ENCODE data around the gene ZSCAN10. TPM values are rescaled to one million over a fixed set of nuclear protein-coding genes. Genes with fewer than 3 reads are reported as not detected.

The ZSCAN10 gene
- total RNA-seq, 1 donor from 2014 or later, result 50.7 TPM

GRCh38 chr16:3038896-3039295, 60.2 kb downstream of the ZSCAN10 start:
- Mint-ChIP-seq H3K4me3 (ENCODE audit: unreplicated experiment) (no peak overlapping the region), H3K9me3 (ENCODE audit: unreplicated experiment) (no peaks in the 10 kb centered on the region), H3K27ac (ENCODE audit: unreplicated experiment) (no peak overlapping the region), H3K27me3 (ENCODE audit: unreplicated experiment) (peaks cover 15% of the 10 kb centered on the region), H3K36me3 (ENCODE audit: low read depth, unreplicated experiment) (peaks cover 4% of the 10 kb centered on the region), H3K4me1 (ENCODE audit: unreplicated experiment) (peaks cover 6% of the 10 kb centered on the region)
- TF ChIP-seq, protein P1, sequence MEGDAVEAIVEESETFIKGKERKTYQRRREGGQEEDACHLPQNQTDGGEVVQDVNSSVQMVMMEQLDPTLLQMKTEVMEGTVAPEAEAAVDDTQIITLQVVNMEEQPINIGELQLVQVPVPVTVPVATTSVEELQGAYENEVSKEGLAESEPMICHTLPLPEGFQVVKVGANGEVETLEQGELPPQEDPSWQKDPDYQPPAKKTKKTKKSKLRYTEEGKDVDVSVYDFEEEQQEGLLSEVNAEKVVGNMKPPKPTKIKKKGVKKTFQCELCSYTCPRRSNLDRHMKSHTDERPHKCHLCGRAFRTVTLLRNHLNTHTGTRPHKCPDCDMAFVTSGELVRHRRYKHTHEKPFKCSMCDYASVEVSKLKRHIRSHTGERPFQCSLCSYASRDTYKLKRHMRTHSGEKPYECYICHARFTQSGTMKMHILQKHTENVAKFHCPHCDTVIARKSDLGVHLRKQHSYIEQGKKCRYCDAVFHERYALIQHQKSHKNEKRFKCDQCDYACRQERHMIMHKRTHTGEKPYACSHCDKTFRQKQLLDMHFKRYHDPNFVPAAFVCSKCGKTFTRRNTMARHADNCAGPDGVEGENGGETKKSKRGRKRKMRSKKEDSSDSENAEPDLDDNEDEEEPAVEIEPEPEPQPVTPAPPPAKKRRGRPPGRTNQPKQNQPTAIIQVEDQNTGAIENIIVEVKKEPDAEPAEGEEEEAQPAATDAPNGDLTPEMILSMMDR (IDR thresholded peaks at IDR 0.05; ENCODE audit: unreplicated experiment), result no peak
- DNase-seq (ENCODE audit: low spot score), result no peak

Other genes starting within 250 kb of the ZSCAN10 start
- 0.59 TPM for gene PRSS22, start 241.1 kb downstream of the ZSCAN10 start, total RNA-seq (ENCODE audit: unreplicated experiment)
- gene FLYWCH2, start 216.1 kb downstream of the ZSCAN10 start, total RNA-seq (ENCODE audit: unreplicated experiment), result 24.9 TPM
- 50.8 TPM for gene FLYWCH1, start 187.4 kb downstream of the ZSCAN10 start, total RNA-seq (ENCODE audit: unreplicated experiment)
- not detected for gene KREMEN2, start 135.0 kb downstream of the ZSCAN10 start, total RNA-seq (ENCODE audit: unreplicated experiment)
- gene PAQR4, start 129.9 kb downstream of the ZSCAN10 start, total RNA-seq (ENCODE audit: unreplicated experiment), result 11.8 TPM
- 12.2 TPM for gene PKMYT1, start 118.8 kb downstream of the ZSCAN10 start, total RNA-seq (ENCODE audit: unreplicated experiment)
- gene CLDN9, start 86.4 kb downstream of the ZSCAN10 start, total RNA-seq (ENCODE audit: unreplicated experiment), result not detected
- gene CLDN6, start 81.1 kb downstream of the ZSCAN10 start, total RNA-seq (ENCODE audit: unreplicated experiment), result 33.0 TPM
- gene TNFRSF12A, start 78.9 kb downstream of the ZSCAN10 start, total RNA-seq (ENCODE audit: unreplicated experiment), result 3.0 TPM
- gene HCFC1R1, start 75.4 kb downstream of the ZSCAN10 start, total RNA-seq (ENCODE audit: unreplicated experiment), result 28.7 TPM
- 22.9 TPM for gene THOC6, start 75.3 kb downstream of the ZSCAN10 start, total RNA-seq (ENCODE audit: unreplicated experiment)
- gene BICDL2, start 62.4 kb downstream of the ZSCAN10 start, total RNA-seq (ENCODE audit: unreplicated experiment), result 0.13 TPM
- 5.4 TPM for gene MMP25, start 52.7 kb downstream of the ZSCAN10 start, total RNA-seq (ENCODE audit: unreplicated experiment)
- 1.7 TPM for gene IL32, start 33.7 kb downstream of the ZSCAN10 start, total RNA-seq (ENCODE audit: unreplicated experiment)
- 22.8 TPM for gene ZNF205, start 13.3 kb upstream of the ZSCAN10 start, total RNA-seq (ENCODE audit: unreplicated experiment)
- gene ZNF213, start 35.7 kb upstream of the ZSCAN10 start, total RNA-seq (ENCODE audit: unreplicated experiment), result 10.1 TPM
- gene OR1F1, start 88.9 kb upstream of the ZSCAN10 start, total RNA-seq (ENCODE audit: unreplicated experiment), result not detected
- gene ZNF200, start 135.9 kb upstream of the ZSCAN10 start, total RNA-seq (ENCODE audit: unreplicated experiment), result 13.4 TPM
- gene MEFV, start 157.3 kb upstream of the ZSCAN10 start, total RNA-seq (ENCODE audit: unreplicated experiment), result not detected
- gene ZNF263, start 184.2 kb upstream of the ZSCAN10 start, total RNA-seq (ENCODE audit: unreplicated experiment), result 43.7 TPM
- gene TIGD7, start 206.1 kb upstream of the ZSCAN10 start, total RNA-seq (ENCODE audit: unreplicated experiment), result 2.6 TPM
- gene ZNF75A, start 206.2 kb upstream of the ZSCAN10 start, total RNA-seq (ENCODE audit: unreplicated experiment), result 27.0 TPM